ENCODE data around the gene TRHDE.

TRHDE gene
- total RNA-seq: 0 reads per million in 2 experiments

GRCh38 chr12:72272091-72272661, at the start of gene TRHDE:
TSS of gene TRHDE (plus strand) at chr12:72272370. CDS start at chr12:72272644, 274 bp downstream.
- DNase-seq (ENCODE audit: low read depth): no peak

GRCh38 chr12:72226510-72226909, 45.7 kb upstream of the TRHDE start:
- no peak for DNase-seq (ENCODE audit: low read depth)

GRCh38 chr12:72228424-72228823, 43.7 kb upstream of the TRHDE start:
- DNase-seq (ENCODE audit: low read depth): no peak

GRCh38 chr12:72230589-72230988, 41.6 kb upstream of the TRHDE start:
- DNase-seq (ENCODE audit: low read depth): no peak

GRCh38 chr12:72234886-72235285, 37.3 kb upstream of the TRHDE start:
- DNase-seq (ENCODE audit: low read depth): no peak

GRCh38 chr12:72236071-72236705, 36.0 kb upstream of the TRHDE start:
- DNase-seq (ENCODE audit: low read depth): no peak

GRCh38 chr12:72241552-72241951, 30.6 kb upstream of the TRHDE start:
- no peak for DNase-seq (ENCODE audit: low read depth)

GRCh38 chr12:72242946-72243345, 29.2 kb upstream of the TRHDE start:
- no peak for DNase-seq (ENCODE audit: low read depth)

GRCh38 chr12:72246370-72246769, 25.8 kb upstream of the TRHDE start:
- no peak for DNase-seq (ENCODE audit: low read depth)

GRCh38 chr12:72250346-72250745, 21.8 kb upstream of the TRHDE start:
- no peak for DNase-seq (ENCODE audit: low read depth)

GRCh38 chr12:72256725-72257124, 15.4 kb upstream of the TRHDE start:
- no peak for DNase-seq (ENCODE audit: low read depth)

GRCh38 chr12:72261885-72262284, 10.3 kb upstream of the TRHDE start:
- DNase-seq (ENCODE audit: low read depth): no peak

GRCh38 chr12:72264548-72265175, 7.5 kb upstream of the TRHDE start:
- no peak for DNase-seq (ENCODE audit: low read depth)

- no peak for DNase-seq (ENCODE audit: low read depth)
These were observed 4.2 kb upstream of the TRHDE start for GRCh38 chr12:72267974-72268373.

- DNase-seq (ENCODE audit: low read depth): no peak
These were observed 3.8 kb upstream of the TRHDE start for GRCh38 chr12:72268386-72268785.

- no peak for DNase-seq (ENCODE audit: low read depth)
These were observed 2.7 kb upstream of the TRHDE start for GRCh38 chr12:72269491-72269890.

- DNase-seq (ENCODE audit: low read depth): no peak
These were observed 1.9 kb upstream of the TRHDE start for GRCh38 chr12:72270246-72270645.

- no peak for DNase-seq (ENCODE audit: low read depth)
These were observed 1.2 kb upstream of the TRHDE start for GRCh38 chr12:72270961-72271360.

- DNase-seq (ENCODE audit: low read depth): no peak
These were observed 599 bp upstream of the TRHDE start for GRCh38 chr12:72271451-72272090.

- no peak for DNase-seq (ENCODE audit: low read depth)
These were observed 745 bp downstream of the TRHDE start for GRCh38 chr12:72272731-72273498.

- DNase-seq (ENCODE audit: low read depth): no peak
These were observed 1.3 kb downstream of the TRHDE start for GRCh38 chr12:72273499-72273837.

GRCh38 chr12:72273851-72274351, 1.7 kb downstream of the TRHDE start:
- DNase-seq (ENCODE audit: low read depth): no peak

All from T follicular helper cell (primary cell).